Ovary (tissue), 9 donors: Measurements from ENCODE around the gene SPDYE5. TPM values are rescaled to one million over a fixed set of nuclear protein-coding genes. Genes with fewer than 3 reads are reported as not detected.

Source experiments
- DNase-seq, 5 donors: peaks; one replicate each; pipeline ENCODE4 v3.0.0-alpha.2; 2019 to 2020
- H3K27ac ChIP-seq, 2 donors: fragments of 200-600 bp; one replicate each; pipeline versions ENCODE4 v1.5.1 to v1.8.0; 2019 to 2022
- H3K27me3 ChIP-seq: fragments of 200-600 bp; one replicate; pipeline ENCODE4 v1.8.0; 2022
- H3K36me3 ChIP-seq: fragments of 200-600 bp; sonication (generic); one replicate; pipeline ENCODE4 v1.5.1; 2019
- H3K4me1 ChIP-seq: one replicate; pipeline ENCODE4 v1.8.1; 2013; ENCODE audit warnings: mild to moderate bottlenecking, moderate library complexity; ENCODE audit not compliant: insufficient read depth
- H3K4me3 ChIP-seq: fragments of 200-600 bp; sonication (generic); one replicate; pipeline ENCODE4 v1.5.1; 2017
- H3K9me3 ChIP-seq, 2 donors: fragments of 200-600 bp in 1 of 2; sonication (generic) in 1 of 2; one replicate each; pipeline versions ENCODE4 v1.5.1 to v1.8.1; 2013 to 2019; ENCODE audit warnings: mild to moderate bottlenecking in 1 of 2, moderate library complexity in 1 of 2
- CTCF ChIP-seq, 3 donors: fragments of 450-650 bp in 2 of 3; fragments of 200-600 bp in 1 of 3; IDR thresholded peaks; one replicate each; pipeline versions ENCODE4 v1.5.1 to v1.8.0; 2016 to 2022; ENCODE audit warnings: antibody characterized with exemption in 3 of 3, mild to moderate bottlenecking in 1 of 3
- EP300 ChIP-seq: sonication (generic); formaldehyde crosslinking; IDR thresholded peaks from one replicate; pipeline ENCODE4 v1.6.1; 2017; ENCODE audit warnings: antibody characterized with exemption
- POLR2A ChIP-seq: fragments of 450-650 bp; IDR thresholded peaks from one replicate; pipeline ENCODE4 v1.6.1; 2017; ENCODE audit warnings: antibody characterized with exemption, mild to moderate bottlenecking, moderate library complexity
- WGBS, 3 donors: extraction: QIAGEN DNeasy Blood & Tissue Kit in 1 of 3; methylation state at CpG; one replicate each; pipeline versions ENCODE4 v1.1.5 to v1.1.7; 2013 to 2017; 5-methylcytosine and 5-hydroxymethylcytosine counted together
- intact Hi-C, 4 donors: fragments of 100-400 bp; cut with DNase I; formaldehyde crosslinking; loops; one replicate each; pipeline versions ENCODE4 v1.11.0 to v1.15.1; 2022 to 2023
- polyA plus RNA-seq, 2 donors: library from polyadenylated mRNA; stranded (reverse); fragments of 200-250 nt in 1 of 2; fragments of 350-450 nt in 1 of 2; fragmentation: Illumina TruSeq in 1 of 2; extraction: RNeasy Lipid Tissue Mini Kit (QIAGEN cat#74804) in 1 of 2; gene quantifications; one replicate each; pipeline ENCODE4 v1.2.3, GENCODE V29; 2013 to 2014
- total RNA-seq, 7 donors: library from RNA; depleted of rRNA in 2 of 7; stranded (reverse); fragments of >200 nt in 2 of 7; fragmentation: NEBNext Ultra II Directional in 3 of 7; extraction: Animal tissue kit (Norgen Biotek cat#: 25700) in 3 of 7; gene quantifications; one replicate each; pipeline versions ENCODE4 v1.1.0 to v1.2.4, GENCODE V29; 2016 to 2023
- donor health status: DM: no; HTN: no; CAD: no; lungs with moderate emphysema.
- donor health status: DM: no; HTN: no; CAD: no.
- donor health status: Bipolar disorder and iron deficiency.
- donor health status: DM: yes; HTN: yes; CAD: no.
- donor health status: DM: no; HTN: no; CAD: no.
- donor health status: DM: yes; HTN: yes; CAD: no.

SPDYE5 gene
- total and polyA plus RNA-seq, 9 donors, result 0.07 to 0.20 (median 0.15) TPM; not detected in 4

- DNase-seq, result no peak
- intact Hi-C loops, result no loop called here
- H3K27me3 ChIP-seq, result no peaks in the 10 kb centered on the region
- no peaks in the 10 kb centered on the region for H3K9me3 ChIP-seq
- H3K27ac ChIP-seq, result no peak overlapping the region
- H3K4me3 ChIP-seq, result no peak overlapping the region
- WGBS, 3 donors, result 97 to 98% (median 97%) methylated on average over 4 of the region's 4 CpGs
- no peak for TF ChIP-seq EP300
- no peak for TF ChIP-seq POLR2A
- no peaks in the 10 kb centered on the region for H3K4me1 ChIP-seq
- no peaks in the 10 kb centered on the region for H3K36me3 ChIP-seq
Observed at GRCh38 chr7:75532639-75533038, 40.5 kb downstream of the SPDYE5 start.

GRCh38 chr7:75533926-75534325 is 41.8 kb downstream of the SPDYE5 start:
- Histone ChIP-seq H3K36me3 (no peaks in the 10 kb centered on the region), H3K9me3 (no peaks in the 10 kb centered on the region), H3K27ac (no peak overlapping the region), H3K4me3 (no peak overlapping the region), H3K27me3 (no peaks in the 10 kb centered on the region), H3K4me1 (no peaks in the 10 kb centered on the region)
- 90 to 95% (median 94%) methylated on average over 6 of the region's 6 CpGs for WGBS, 3 donors
- DNase-seq, result no peak
- TF ChIP-seq POLR2A (no peak), CTCF (IDR thresholded peaks at IDR 0.05) (no peak), EP300 (no peak)
- intact Hi-C loops, result no loop called here

GRCh38 chr7:75534727-75535307 is 42.7 kb downstream of the SPDYE5 start:
- H3K4me1 ChIP-seq, result no peaks in the 10 kb centered on the region
- no peak overlapping the region for H3K4me3 ChIP-seq
- H3K27ac ChIP-seq, result no peak overlapping the region
- H3K9me3 ChIP-seq, result no peaks in the 10 kb centered on the region
- intact Hi-C loops, result no loop called here
- WGBS, 3 donors, result 84% methylated on average over 8 of the region's 8 CpGs
- no peak for DNase-seq
- H3K27me3 ChIP-seq, result no peaks in the 10 kb centered on the region
- TF ChIP-seq POLR2A (no peak), CTCF (IDR thresholded peaks at IDR 0.05) (no peak), EP300 (no peak)
- no peaks in the 10 kb centered on the region for H3K36me3 ChIP-seq

GRCh38 chr7:75536491-75536890 is 44.4 kb downstream of the SPDYE5 start:
- DNase-seq, result no peak
- H3K27ac ChIP-seq, result no peak overlapping the region
- H3K4me3 ChIP-seq, result no peak overlapping the region
- H3K9me3 ChIP-seq, result no peaks in the 10 kb centered on the region
- intact Hi-C loops, result no loop called here
- TF ChIP-seq CTCF (IDR thresholded peaks at IDR 0.05), result no peak
- TF ChIP-seq EP300, result no peak
- no peak for TF ChIP-seq POLR2A
- no peaks in the 10 kb centered on the region for H3K4me1 ChIP-seq
- H3K36me3 ChIP-seq, result no peaks in the 10 kb centered on the region
- no peaks in the 10 kb centered on the region for H3K27me3 ChIP-seq
- WGBS, 3 donors, result 91 to 94% (median 94%) methylated on average over 4 of the region's 4 CpGs

- DNase-seq, result peak in 1 of 5 donors; percentile 6
- Histone ChIP-seq H3K9me3 (no peaks in the 10 kb centered on the region), H3K36me3 (no peaks in the 10 kb centered on the region), H3K4me3 (no peak overlapping the region), H3K27ac (no peak overlapping the region), H3K27me3 (no peaks in the 10 kb centered on the region), H3K4me1 (no peaks in the 10 kb centered on the region)
- no peak for TF ChIP-seq CTCF (IDR thresholded peaks at IDR 0.05)
- no peak for TF ChIP-seq POLR2A
- 84 to 85% (median 85%) methylated on average over 18 of the region's 18 CpGs for WGBS, 3 donors
- intact Hi-C loops, result no loop called here
Observed at GRCh38 chr7:75536940-75537538, 44.9 kb downstream of the SPDYE5 start.
